Bronchial epithelial cell (primary cell): ENCODE results near the gene DNAAF9. TPM values are rescaled to one million over a fixed set of nuclear protein-coding genes. Genes with fewer than 3 reads are reported as not detected.

Source experiments
- DNase-seq: peaks from one replicate; pipeline ENCODE4 v3.0.0-alpha.2; 2010; ENCODE audit warnings: low read depth
- FAIRE-seq: peaks from 2 replicates; lab custom pipeline; 2011; peaks lifted over from hg19 to GRCh38; lab: Jason Lieb, UNC
- H3K27me3 ChIP-seq: 2 replicates; pipeline ENCODE4 v1.5.1; 2011; ENCODE audit warnings: low read length; ENCODE audit not compliant: control insufficient read depth, insufficient read depth
- H3K36me3 ChIP-seq: 2 replicates; pipeline ENCODE4 v1.5.1; 2011; ENCODE audit warnings: low read length; ENCODE audit not compliant: control insufficient read depth, insufficient read depth
- H3K4me3 ChIP-seq: 2 replicates; pipeline ENCODE4 v1.5.1; 2011; ENCODE audit warnings: mild to moderate bottlenecking, low read depth, low read length, control low read depth
- CTCF ChIP-seq: IDR thresholded peaks from 2 replicates; pipeline ENCODE4 v1.5.1; 2011; ENCODE audit warnings: mild to moderate bottlenecking, moderate library complexity, low read length, control low read depth, inconsistent platforms; ENCODE audit not compliant: insufficient read depth, severe bottlenecking
- total RNA-seq: library from RNA; depleted of rRNA; stranded (reverse); fragments of >200 nt; gene quantifications from 2 replicates; pipeline ENCODE4 v1.2.1, GENCODE V29; 2014

DNAAF9 gene
- total RNA-seq, 1 donor from 2014 or later = 5.5 TPM

- Histone ChIP-seq H3K36me3 (no peaks in the 10 kb centered on the region), H3K27me3 (no peaks in the 10 kb centered on the region), H3K4me3 (no peak overlapping the region)
- no peak for TF ChIP-seq CTCF
- FAIRE-seq (no peak), DNase-seq (no peak)
Observed at GRCh38 chr20:3409417-3409816, 1.9 kb upstream of the DNAAF9 start.

GRCh38 chr20:3407771-3408637, 535 bp upstream of the DNAAF9 start:
- FAIRE-seq (no peak), DNase-seq (peak; percentile 82)
- Histone ChIP-seq H3K4me3 (peak overlapping the region; percentile 57), H3K36me3 (no peaks in the 10 kb centered on the region), H3K27me3 (no peaks in the 10 kb centered on the region)
- no peak for TF ChIP-seq CTCF

- Histone ChIP-seq H3K4me3 (peak overlapping the region; percentile 57), H3K36me3 (no peaks in the 10 kb centered on the region), H3K27me3 (no peaks in the 10 kb centered on the region)
- no peak for FAIRE-seq
- peak; percentile 10 for DNase-seq
- TF ChIP-seq CTCF = no peak
Observed at GRCh38 chr20:3406481-3407039, 909 bp downstream of the DNAAF9 start.

- Histone ChIP-seq H3K4me3 (peak overlapping the region; percentile 57), H3K27me3 (no peaks in the 10 kb centered on the region), H3K36me3 (no peaks in the 10 kb centered on the region)
- TF ChIP-seq CTCF = no peak
- DNase-seq (peak; percentile 20), FAIRE-seq (no peak)
Observed at GRCh38 chr20:3405696-3406358, 1.6 kb downstream of the DNAAF9 start.

- DNase-seq = peak; percentile 85
- no peak for FAIRE-seq
- H3K4me3 ChIP-seq = peak overlapping the region; percentile 57
- no peak for TF ChIP-seq CTCF
- no peaks in the 10 kb centered on the region for H3K27me3 ChIP-seq
- H3K36me3 ChIP-seq = no peaks in the 10 kb centered on the region
Observed at GRCh38 chr20:3405139-3405538, 2.3 kb downstream of the DNAAF9 start.
